ENCODE measurements around the gene AGXT. TPM values are rescaled to one million over a fixed set of nuclear protein-coding genes. Genes with fewer than 3 reads are reported as not detected.

AGXT gene
- total RNA-seq, 2 donors from 2014 or later, result not detected

GRCh38 chr2:240872317-240873097, 3.9 kb downstream of the AGXT start:
- Mint-ChIP-seq H3K4me3 (no peak overlapping the region), H3K27ac (no peak overlapping the region), H3K36me3 (ENCODE audit: low read depth) (no peaks in the 10 kb centered on the region), H3K27me3 (peaks cover 6% of the 10 kb centered on the region), H3K4me1 (no peaks in the 10 kb centered on the region), H3K9me3 (no peaks in the 10 kb centered on the region)
- no peak for ATAC-seq (replicated peaks)

DNA sequence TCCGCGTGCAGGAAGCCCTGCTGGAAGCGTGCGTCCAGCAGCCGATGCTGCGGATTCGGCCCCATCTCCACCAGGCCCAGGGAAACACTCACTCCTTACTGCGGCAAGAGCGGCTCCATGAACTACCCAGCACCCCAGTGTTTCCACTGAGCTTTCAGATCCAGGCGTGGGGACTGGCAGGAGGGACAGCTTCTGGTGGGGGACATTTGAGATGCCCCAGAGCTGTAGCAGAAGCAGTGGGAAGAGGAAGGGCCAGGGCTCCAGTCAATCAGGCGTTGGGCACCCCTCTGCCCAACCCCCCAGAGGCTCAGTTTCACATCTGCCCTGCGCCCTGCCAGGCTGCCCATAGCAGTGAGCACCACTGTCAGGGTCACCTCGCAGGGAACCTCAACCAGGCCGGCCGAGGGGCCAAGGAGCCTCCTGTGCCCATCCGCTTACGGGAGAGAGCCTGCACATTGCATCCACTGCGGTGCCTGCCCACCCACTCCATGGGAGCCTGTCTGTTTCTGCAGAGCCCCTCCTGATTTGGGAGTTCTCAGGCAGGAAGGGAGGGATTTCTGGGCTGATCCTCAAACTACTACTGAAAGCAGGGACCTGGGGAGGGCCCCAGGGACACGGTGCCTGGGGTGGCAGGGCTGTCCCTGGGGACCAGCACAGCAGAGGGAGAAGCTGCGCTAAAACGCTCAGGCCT, 4.6 kb downstream of the AGXT start:
- H3K9me3 Mint-ChIP-seq, result no peaks in the 10 kb centered on the region
- H3K36me3 Mint-ChIP-seq (ENCODE audit: low read depth), result no peaks in the 10 kb centered on the region
- H3K4me3 Mint-ChIP-seq, result no peak overlapping the region
- H3K27ac Mint-ChIP-seq, result no peak overlapping the region
- no peaks in the 10 kb centered on the region for H3K27me3 Mint-ChIP-seq
- H3K4me1 Mint-ChIP-seq, result no peaks in the 10 kb centered on the region
- ATAC-seq (replicated peaks), result no peak

DNA sequence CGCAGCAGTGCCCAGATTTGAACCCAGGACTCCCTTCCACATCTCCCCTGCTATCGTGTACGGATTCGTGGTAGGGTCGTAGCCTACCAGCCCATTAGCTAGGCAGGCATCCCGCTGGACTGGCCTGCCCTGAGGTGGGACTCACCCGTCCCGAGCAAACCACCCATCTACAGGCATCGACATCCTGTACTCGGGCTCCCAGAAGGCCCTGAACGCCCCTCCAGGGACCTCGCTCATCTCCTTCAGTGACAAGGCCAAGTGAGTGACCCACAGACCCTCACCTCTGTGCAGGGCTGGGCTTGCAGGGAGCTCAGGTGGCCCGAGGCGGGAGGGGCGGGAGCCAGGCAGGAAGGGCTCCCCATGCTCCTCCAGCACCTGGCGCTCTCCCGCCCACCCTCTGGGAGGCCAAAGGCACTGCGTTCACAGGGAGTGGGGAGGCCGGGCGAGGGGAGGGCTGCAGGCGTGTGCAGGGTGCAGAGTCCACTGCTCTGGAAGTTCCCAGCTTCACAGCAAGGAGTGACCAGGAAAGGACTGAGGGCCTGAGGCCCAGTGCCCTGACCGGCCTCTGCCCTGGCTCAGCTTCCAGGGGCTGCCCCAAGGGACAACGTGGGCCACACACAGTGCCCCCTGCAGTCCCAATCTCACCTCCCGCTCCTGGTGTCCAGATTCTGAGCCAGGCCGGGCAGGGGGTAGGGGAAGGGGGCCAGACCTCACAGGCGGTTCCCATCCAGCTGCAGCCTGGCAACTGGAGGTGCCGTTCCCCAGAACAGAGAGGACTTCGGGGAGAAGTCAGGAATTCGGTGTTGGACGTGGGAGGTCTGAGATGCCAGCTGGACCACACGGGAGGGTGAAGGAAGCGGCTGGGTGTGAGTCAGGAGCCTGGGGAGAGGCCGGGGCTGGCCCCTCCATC, 5.4 kb downstream of the AGXT start:
- ATAC-seq (replicated peaks), result no peak
- H3K4me3 Mint-ChIP-seq, result no peak overlapping the region
- no peaks in the 10 kb centered on the region for H3K9me3 Mint-ChIP-seq
- H3K27me3 Mint-ChIP-seq, result no peaks in the 10 kb centered on the region
- H3K4me1 Mint-ChIP-seq, result no peaks in the 10 kb centered on the region
- H3K27ac Mint-ChIP-seq, result no peak overlapping the region
- no peaks in the 10 kb centered on the region for H3K36me3 Mint-ChIP-seq (ENCODE audit: low read depth)

DNA sequence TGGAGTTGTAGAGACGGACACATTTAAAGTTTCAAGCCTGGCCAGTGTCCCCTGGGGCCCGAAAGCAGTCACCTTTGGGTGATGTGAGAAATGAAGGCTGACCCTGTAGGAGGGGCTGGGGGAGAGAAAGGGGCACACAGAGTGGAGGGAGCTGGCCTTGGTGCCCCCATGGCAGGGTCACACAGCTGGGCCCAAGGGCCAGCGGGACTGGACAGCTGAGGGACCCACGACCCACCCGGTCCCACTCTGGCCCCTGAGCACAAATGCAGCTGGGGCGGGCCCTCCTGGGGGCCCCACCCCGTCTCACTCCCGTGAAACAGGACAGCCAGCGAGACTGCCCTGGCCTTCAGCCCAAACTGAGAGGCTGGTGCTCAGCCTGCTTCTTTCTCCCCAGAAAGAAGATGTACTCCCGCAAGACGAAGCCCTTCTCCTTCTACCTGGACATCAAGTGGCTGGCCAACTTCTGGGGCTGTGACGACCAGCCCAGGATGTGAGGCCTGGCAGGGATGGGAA, 6.1 kb downstream of the AGXT start:
- H3K9me3 Mint-ChIP-seq, result no peaks in the 10 kb centered on the region
- H3K36me3 Mint-ChIP-seq (ENCODE audit: low read depth), result no peaks in the 10 kb centered on the region
- H3K4me3 Mint-ChIP-seq, result no peak overlapping the region
- no peak for ATAC-seq (replicated peaks)
- H3K27me3 Mint-ChIP-seq, result no peaks in the 10 kb centered on the region
- no peaks in the 10 kb centered on the region for H3K4me1 Mint-ChIP-seq
- H3K27ac Mint-ChIP-seq, result no peak overlapping the region

DNA sequence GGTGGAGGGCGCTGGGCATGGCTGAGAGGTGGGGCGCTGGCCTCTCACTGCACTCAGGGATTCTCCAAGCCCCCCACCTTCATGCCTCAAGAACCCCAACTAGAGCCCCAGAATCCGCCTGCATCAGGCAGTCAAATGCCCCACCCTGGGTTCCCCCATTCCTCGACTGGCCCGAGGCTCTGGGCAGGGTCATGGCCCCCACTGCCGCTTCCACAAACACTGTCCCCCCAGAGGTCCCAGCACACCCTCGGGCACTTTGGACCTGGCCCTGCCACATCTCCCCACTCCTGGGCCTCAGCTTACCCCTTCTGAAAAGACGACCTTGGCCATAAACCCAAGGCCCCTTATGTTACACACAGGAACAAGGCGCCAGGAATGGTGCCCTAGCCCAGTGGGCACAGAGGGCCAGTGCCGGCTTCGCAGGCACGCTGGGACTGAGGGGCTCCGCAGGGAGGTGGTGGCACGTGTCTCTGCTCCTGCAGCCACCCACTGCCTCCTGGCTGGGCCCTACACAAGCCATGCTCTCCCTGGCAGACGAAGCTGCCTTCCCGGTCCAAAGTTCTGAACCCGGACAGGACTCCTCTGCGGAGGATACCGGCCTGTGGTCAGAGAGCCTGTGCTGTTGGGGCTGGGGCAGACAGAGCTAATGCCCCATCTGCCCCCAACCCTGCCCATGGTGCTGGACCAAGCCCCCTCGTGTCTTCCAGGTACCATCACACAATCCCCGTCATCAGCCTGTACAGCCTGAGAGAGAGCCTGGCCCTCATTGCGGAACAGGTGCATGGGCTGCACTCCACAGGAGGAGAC, 6.8 kb downstream of the AGXT start:
- Mint-ChIP-seq H3K9me3 (no peaks in the 10 kb centered on the region), H3K4me1 (no peaks in the 10 kb centered on the region), H3K27me3 (no peaks in the 10 kb centered on the region), H3K4me3 (no peak overlapping the region), H3K36me3 (ENCODE audit: low read depth) (no peaks in the 10 kb centered on the region), H3K27ac (no peak overlapping the region)
- no peak for ATAC-seq (replicated peaks)

- no peak for ATAC-seq (replicated peaks)
- Mint-ChIP-seq H3K4me1 (no peaks in the 10 kb centered on the region), H3K27me3 (no peaks in the 10 kb centered on the region), H3K36me3 (ENCODE audit: low read depth) (no peaks in the 10 kb centered on the region), H3K9me3 (no peaks in the 10 kb centered on the region), H3K27ac (no peak overlapping the region), H3K4me3 (no peak overlapping the region)
Observed at GRCh38 chr2:240876035-240876474, 7.4 kb downstream of the AGXT start.

DNA sequence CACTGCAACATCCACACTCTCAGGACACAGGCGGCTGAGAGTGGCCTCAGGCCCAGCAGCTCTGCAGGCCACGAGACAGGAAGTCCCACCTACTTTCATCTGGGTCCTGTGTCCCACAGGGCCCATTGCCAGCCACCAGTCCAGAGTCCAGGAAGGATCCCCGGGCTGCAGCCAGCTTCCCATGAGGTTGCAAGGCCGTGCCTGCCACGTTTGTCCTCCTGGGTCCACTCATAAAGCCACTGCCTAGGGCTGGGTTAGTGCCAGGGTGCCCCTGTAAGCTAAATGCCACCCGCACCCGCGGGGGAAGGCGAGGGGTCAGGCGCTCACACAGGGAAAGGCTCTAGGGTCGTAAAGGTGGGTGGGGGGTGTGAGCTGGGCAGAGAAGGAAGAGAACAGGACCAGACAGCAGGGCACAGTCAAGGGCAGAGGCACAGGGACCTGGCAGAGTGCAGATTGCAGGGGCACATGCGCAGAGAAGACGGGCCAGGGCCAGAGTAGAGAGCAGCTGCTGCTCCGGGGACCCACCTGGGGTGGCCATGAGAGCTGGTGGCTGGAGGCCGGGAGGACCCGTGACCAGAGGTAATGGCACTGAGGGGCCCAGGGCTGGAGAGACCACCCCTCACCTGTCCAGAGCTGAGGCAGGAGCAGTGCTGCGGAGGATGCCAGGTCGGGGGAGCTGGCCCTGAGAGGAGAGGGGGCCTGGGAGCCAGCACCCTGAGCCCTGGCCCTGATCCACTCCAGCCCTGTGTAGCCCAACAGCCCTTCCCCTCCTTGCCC, 8.0 kb downstream of the AGXT start:
- no peak overlapping the region for H3K27ac Mint-ChIP-seq
- H3K36me3 Mint-ChIP-seq (ENCODE audit: low read depth), result no peaks in the 10 kb centered on the region
- no peaks in the 10 kb centered on the region for H3K27me3 Mint-ChIP-seq
- H3K4me3 Mint-ChIP-seq, result no peak overlapping the region
- H3K4me1 Mint-ChIP-seq, result no peaks in the 10 kb centered on the region
- no peaks in the 10 kb centered on the region for H3K9me3 Mint-ChIP-seq
- ATAC-seq (replicated peaks), result no peak

DNA sequence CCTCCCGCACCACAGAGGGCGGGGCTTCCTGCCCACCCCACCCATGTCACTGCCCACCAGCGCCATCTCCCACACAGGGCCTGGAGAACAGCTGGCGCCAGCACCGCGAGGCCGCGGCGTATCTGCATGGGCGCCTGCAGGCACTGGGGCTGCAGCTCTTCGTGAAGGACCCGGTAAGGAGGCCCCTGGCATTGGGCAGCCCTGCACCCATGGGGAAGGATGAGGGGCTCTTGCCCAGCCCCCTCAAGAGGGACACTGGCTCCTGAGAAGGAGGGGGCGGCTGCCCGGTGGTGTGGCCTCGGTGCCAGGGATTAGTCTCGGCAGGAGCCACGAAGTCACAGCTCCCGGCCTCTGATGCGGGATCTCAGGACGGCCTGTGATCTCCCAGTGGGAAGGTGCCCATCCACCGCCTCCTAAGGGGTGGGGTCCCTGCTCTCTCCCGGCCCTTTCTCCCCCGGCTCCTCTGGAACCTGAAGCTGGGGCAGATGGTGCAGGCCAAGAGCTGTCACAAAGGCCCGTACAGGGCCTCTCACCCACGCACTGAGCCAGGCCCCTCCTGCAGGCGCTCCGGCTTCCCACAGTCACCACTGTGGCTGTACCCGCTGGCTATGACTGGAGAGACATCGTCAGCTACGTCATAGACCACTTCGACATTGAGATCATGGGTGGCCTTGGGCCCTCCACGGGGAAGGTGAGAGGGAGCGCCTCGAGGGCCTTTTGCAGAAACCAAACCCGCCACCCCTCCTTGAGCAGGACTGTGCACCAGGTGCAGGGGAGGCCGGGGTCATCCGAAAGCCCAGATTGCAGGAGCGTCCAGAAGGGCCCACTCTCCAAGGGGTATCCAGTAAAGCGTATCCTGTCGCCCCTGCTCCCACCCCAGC, 9.1 kb downstream of the AGXT start:
- H3K4me3 Mint-ChIP-seq, result no peak overlapping the region
- ATAC-seq (replicated peaks), result no peak
- H3K9me3 Mint-ChIP-seq, result no peaks in the 10 kb centered on the region
- no peaks in the 10 kb centered on the region for H3K36me3 Mint-ChIP-seq (ENCODE audit: low read depth)
- no peak overlapping the region for H3K27ac Mint-ChIP-seq
- H3K4me1 Mint-ChIP-seq, result no peaks in the 10 kb centered on the region
- H3K27me3 Mint-ChIP-seq, result no peaks in the 10 kb centered on the region

DNA sequence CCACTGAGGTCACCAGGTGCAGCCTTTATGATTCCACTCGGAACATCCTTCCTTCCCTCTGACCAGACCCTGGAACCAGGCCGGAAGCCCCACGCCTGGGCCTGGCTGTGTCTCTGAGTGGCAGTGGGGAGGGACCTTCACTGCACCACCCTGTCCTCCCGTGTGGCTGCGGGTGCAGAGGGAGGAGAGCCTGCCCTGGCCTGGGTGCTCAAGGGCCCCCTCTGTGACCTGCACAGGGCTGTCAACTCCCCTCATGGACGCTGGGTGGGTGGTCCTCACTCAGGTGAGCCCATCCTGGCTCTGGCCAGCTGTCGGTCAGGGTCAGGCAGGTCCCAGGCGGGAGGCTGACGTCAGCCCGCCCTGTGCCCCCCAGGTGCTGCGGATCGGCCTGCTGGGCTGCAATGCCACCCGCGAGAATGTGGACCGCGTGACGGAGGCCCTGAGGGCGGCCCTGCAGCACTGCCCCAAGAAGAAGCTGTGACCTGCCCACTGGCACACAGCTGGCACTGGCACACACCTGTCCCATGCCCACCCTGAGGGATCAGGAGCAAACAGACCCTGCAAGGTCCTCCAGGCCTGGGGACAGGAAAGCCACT, 9.8 kb downstream of the AGXT start:
- Mint-ChIP-seq H3K4me3 (no peak overlapping the region), H3K27ac (no peak overlapping the region), H3K9me3 (no peaks in the 10 kb centered on the region), H3K4me1 (no peaks in the 10 kb centered on the region), H3K27me3 (no peaks in the 10 kb centered on the region), H3K36me3 (ENCODE audit: low read depth) (no peaks in the 10 kb centered on the region)
- ATAC-seq (replicated peaks), result no peak

GRCh38 chr2:240879105-240879504, 10.5 kb downstream of the AGXT start:
- no peaks in the 10 kb centered on the region for H3K4me1 Mint-ChIP-seq
- no peak for ATAC-seq (replicated peaks)
- no peaks in the 10 kb centered on the region for H3K27me3 Mint-ChIP-seq
- no peak overlapping the region for H3K27ac Mint-ChIP-seq
- H3K36me3 Mint-ChIP-seq (ENCODE audit: low read depth), result no peaks in the 10 kb centered on the region
- H3K4me3 Mint-ChIP-seq, result no peak overlapping the region
- H3K9me3 Mint-ChIP-seq, result no peaks in the 10 kb centered on the region

DNA sequence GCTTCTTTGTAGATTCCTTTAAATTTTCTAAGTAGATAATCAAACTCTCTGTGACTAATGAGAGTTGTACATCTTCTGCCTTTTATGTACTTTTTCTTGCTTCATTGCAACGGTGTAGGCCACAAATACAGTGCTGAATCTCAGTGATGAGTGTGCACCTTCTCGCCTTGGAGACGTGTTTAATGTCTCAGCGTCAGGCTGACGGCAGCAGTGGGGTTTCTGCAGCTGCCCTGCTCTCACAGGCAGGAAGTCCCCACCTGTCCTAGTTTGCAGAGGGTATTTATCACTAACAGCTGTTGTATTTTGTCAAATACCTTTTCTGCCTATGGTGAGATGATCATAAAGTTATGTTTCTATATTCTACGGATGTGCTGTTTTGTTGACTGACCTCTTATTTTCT, 13.3 kb downstream of the AGXT start:
- H3K4me1 Mint-ChIP-seq, result no peaks in the 10 kb centered on the region
- no peaks in the 10 kb centered on the region for H3K36me3 Mint-ChIP-seq (ENCODE audit: low read depth)
- H3K9me3 Mint-ChIP-seq, result no peaks in the 10 kb centered on the region
- no peak overlapping the region for H3K27ac Mint-ChIP-seq
- H3K27me3 Mint-ChIP-seq, result no peaks in the 10 kb centered on the region
- no peak for ATAC-seq (replicated peaks)
- H3K4me3 Mint-ChIP-seq, result no peak overlapping the region

DNA sequence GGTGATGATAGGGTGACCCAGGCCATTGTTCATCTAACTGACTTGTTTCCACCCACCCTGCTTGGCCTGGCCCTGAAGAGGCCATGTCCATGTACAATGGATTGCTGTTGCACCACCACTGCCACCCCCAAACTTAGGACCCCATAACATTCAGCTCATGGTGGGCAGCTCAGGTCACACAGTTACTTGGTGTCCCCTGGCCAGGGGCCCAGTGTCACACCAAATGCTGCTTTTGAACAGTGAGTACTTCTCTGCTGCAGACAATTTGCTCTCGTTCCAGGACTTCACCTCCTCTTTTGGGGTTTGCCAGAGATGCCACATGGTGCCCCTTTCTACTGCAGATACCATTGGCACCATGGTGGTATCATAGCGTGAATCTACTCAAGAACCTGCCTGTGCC, 15.6 kb downstream of the AGXT start:
- no peaks in the 10 kb centered on the region for H3K9me3 Mint-ChIP-seq
- H3K4me3 Mint-ChIP-seq, result no peak overlapping the region
- H3K4me1 Mint-ChIP-seq, result no peaks in the 10 kb centered on the region
- no peak for ATAC-seq (replicated peaks)
- no peak overlapping the region for H3K27ac Mint-ChIP-seq
- no peaks in the 10 kb centered on the region for H3K36me3 Mint-ChIP-seq (ENCODE audit: low read depth)
- no peaks in the 10 kb centered on the region for H3K27me3 Mint-ChIP-seq

Data from activated T-helper 17 cell treated with anti-CD3 and anti-CD28 coated beads, Interleukin-2, amount 50 U/mL, for 72 hours (primary cell).